Peyer's patch (tissue), 4 donors: Measurements from ENCODE around the gene NOXO1.

Experiments used
- POLR2A ChIP-seq, 2 donors: fragments of 450-650 bp; IDR thresholded peaks; one replicate each; pipeline ENCODE4 v1.5.1; 2017; ENCODE audit warnings: antibody characterized with exemption in 2 of 2, mild to moderate bottlenecking in 2 of 2, moderate library complexity in 2 of 2
- TF ChIP-seq, protein P1 (sequence below), 6 experiments: fragments of 450-650 bp in 4 of 6; fragments of 200-600 bp in 2 of 6; sonication (generic) in 1 of 6; IDR thresholded peaks; one replicate each; pipeline ENCODE4 v1.5.1; 2017 to 2019; ENCODE audit warnings: antibody characterized with exemption in 6 of 6, mild to moderate bottlenecking in 3 of 6, moderate library complexity in 1 of 6

DNA sequence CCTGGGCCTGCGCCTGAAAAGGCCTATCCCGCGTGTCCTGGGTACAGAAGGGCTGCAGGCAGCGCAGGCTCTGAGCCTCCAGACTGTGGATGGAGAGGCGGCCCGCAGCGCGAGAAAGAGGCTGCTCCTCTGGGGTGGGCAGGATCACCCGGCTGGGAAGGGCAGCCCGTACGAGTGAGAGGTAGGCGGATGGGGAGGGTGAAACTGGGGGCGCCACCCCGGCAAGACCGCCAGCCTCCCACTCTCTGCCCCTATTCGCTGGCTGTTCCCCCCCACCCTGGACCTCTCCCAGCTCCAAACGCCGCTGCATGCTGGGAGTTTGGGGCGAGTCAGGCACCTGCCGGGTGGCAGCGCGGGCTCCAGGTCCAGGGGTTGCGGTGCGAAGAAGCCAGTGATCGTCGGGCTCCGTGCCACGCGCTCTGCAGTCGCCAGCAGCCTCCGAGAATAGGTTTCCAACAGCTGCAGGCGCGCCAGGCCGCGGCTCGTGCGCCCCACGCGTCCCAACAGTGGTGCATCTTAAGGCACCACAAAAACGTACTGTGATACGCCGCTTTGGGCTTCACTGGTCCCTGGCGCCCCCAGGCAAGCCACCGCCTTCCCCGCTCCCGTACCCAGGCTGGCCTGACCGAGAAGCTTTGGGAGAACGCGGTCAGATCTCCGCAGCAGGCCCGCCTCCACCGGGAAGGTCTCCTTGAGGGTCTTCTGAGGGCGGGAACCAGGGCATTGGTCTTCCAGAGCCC is 1.1 kb downstream of the NOXO1 start:
- TF ChIP-seq, protein P1, sequence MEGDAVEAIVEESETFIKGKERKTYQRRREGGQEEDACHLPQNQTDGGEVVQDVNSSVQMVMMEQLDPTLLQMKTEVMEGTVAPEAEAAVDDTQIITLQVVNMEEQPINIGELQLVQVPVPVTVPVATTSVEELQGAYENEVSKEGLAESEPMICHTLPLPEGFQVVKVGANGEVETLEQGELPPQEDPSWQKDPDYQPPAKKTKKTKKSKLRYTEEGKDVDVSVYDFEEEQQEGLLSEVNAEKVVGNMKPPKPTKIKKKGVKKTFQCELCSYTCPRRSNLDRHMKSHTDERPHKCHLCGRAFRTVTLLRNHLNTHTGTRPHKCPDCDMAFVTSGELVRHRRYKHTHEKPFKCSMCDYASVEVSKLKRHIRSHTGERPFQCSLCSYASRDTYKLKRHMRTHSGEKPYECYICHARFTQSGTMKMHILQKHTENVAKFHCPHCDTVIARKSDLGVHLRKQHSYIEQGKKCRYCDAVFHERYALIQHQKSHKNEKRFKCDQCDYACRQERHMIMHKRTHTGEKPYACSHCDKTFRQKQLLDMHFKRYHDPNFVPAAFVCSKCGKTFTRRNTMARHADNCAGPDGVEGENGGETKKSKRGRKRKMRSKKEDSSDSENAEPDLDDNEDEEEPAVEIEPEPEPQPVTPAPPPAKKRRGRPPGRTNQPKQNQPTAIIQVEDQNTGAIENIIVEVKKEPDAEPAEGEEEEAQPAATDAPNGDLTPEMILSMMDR (IDR thresholded peaks at IDR 0.05) = no peak
- TF ChIP-seq POLR2A (IDR thresholded peaks at IDR 0.05) = no peak
